GM23338 (cell line): Measurements from ENCODE around the gene DOCK2. TPM values are rescaled to one million over a fixed set of nuclear protein-coding genes. Genes with fewer than 3 reads are reported as not detected.
"Not testable (repeated sequence)": the region's sequence is repeated elsewhere in the genome, so short reads cannot be mapped to it uniquely, and the experiment has no call there.

Experiments used
- ATAC-seq: fragments of 200-7000 bp; cut with Tn5 transposase; 3 replicates; pipeline ENCODE4 v1.9.1; 2020
- DNase-seq: peaks from one replicate; pipeline ENCODE4 v3.0.0-alpha.2; 2015; ENCODE audit warnings: low spot score
- H2AFZ ChIP-seq: fragments of 200-600 bp; sonication (generic); 2 replicates; pipeline ENCODE4 v1.8.0; 2016; ENCODE audit warnings: antibody characterized with exemption, mild to moderate bottlenecking, moderate library complexity
- H3F3A ChIP-seq: fragments of 200-600 bp; sonication (generic); replicated peaks from 2 replicates; pipeline ENCODE4 v1.8.0; 2017; ENCODE audit warnings: antibody characterized with exemption, mixed run types, low read depth
- H3K27ac ChIP-seq: fragments of 200-600 bp; sonication (generic); 2 replicates; pipeline ENCODE4 v1.6.1; 2016; ENCODE audit warnings: low read depth
- H3K27me3 ChIP-seq: fragments of 200-600 bp; sonication (generic); 2 replicates; pipeline ENCODE4 v1.8.0; 2016; ENCODE audit warnings: mild to moderate bottlenecking, mixed run types, moderate library complexity; ENCODE audit not compliant: insufficient read depth
- H3K36me3 ChIP-seq: fragments of 200-600 bp; sonication (generic); 2 replicates; pipeline ENCODE4 v1.8.0; 2016; ENCODE audit warnings: mild to moderate bottlenecking; ENCODE audit not compliant: insufficient read depth
- H3K4me1 ChIP-seq: fragments of 200-600 bp; sonication (generic); 2 replicates; pipeline ENCODE4 v1.8.0; 2016; ENCODE audit warnings: mild to moderate bottlenecking, moderate library complexity; ENCODE audit not compliant: insufficient read depth
- H3K4me2 ChIP-seq: fragments of 200-600 bp; sonication (generic); 2 replicates; pipeline ENCODE4 v1.7.1; 2017; ENCODE audit warnings: mixed run types
- H3K4me3 ChIP-seq: fragments of 200-600 bp; sonication (generic); 2 replicates; pipeline ENCODE4 v1.6.1; 2016; ENCODE audit warnings: mixed run types
- H3K79me2 ChIP-seq: fragments of 200-600 bp; sonication (generic); replicated peaks from 2 replicates; pipeline ENCODE4 v1.8.0; 2017; ENCODE audit warnings: mild to moderate bottlenecking; ENCODE audit not compliant: insufficient read depth
- H3K9me2 ChIP-seq: fragments of 200-600 bp; sonication (generic); 2 replicates; pipeline ENCODE4 v1.8.0; 2017; ENCODE audit not compliant: insufficient read depth
- H4K20me1 ChIP-seq: fragments of 200-600 bp; sonication (generic); replicated peaks from 2 replicates; pipeline ENCODE4 v1.8.0; 2017; ENCODE audit warnings: mild to moderate bottlenecking; ENCODE audit not compliant: insufficient read depth
- H3K27ac Mint-ChIP-seq: 2 replicates; pipeline ENCODE4 v1.8.0; 2020; ENCODE audit warnings: inconsistent platforms, mild to moderate bottlenecking, moderate library complexity, mixed read lengths
- H3K27me3 Mint-ChIP-seq: 3 replicates; pipeline ENCODE4 v1.8.0; 2022; ENCODE audit warnings: low read depth, mild to moderate bottlenecking, moderate library complexity, mixed read lengths, inconsistent platforms; ENCODE audit not compliant: insufficient read depth, poor library complexity
- H3K36me3 Mint-ChIP-seq: 3 replicates; pipeline ENCODE4 v1.8.0; 2021; ENCODE audit warnings: low read depth, mild to moderate bottlenecking, inconsistent platforms, moderate library complexity, mixed read lengths
- H3K4me1 Mint-ChIP-seq: 3 replicates; pipeline ENCODE4 v1.8.0; 2020; ENCODE audit warnings: mild to moderate bottlenecking, inconsistent platforms, mixed read lengths
- H3K4me3 Mint-ChIP-seq: 3 replicates; pipeline ENCODE4 v1.8.0; 2021; ENCODE audit warnings: moderate library complexity, mild to moderate bottlenecking, inconsistent platforms, mixed read lengths
- H3K9me3 Mint-ChIP-seq: 3 replicates; pipeline ENCODE4 v1.8.0; 2020; ENCODE audit warnings: moderate library complexity, mild to moderate bottlenecking, inconsistent platforms, mixed read lengths
- CREB1 ChIP-seq: fragments of 250-450 bp; sonication (Bioruptor Pico); IDR thresholded peaks from 2 replicates; pipeline ENCODE4 v1.5.0; 2020; ENCODE audit warnings: low read depth, mild to moderate bottlenecking, moderate library complexity
- CTCF ChIP-seq, 2 experiments: fragments of 200-600 bp in 1 of 2; sonication (generic) in 1 of 2; conservative IDR thresholded peaks; 2 replicates each; pipeline versions ENCODE4 v1.5.1 to v1.6.1; 2016 to 2017; ENCODE audit warnings: antibody characterized with exemption in 2 of 2, low read depth in 2 of 2, mild to moderate bottlenecking in 2 of 2, moderate library complexity in 1 of 2
- ETS1 ChIP-seq: IDR thresholded peaks from 2 replicates; pipeline ENCODE4 v1.6.1; 2016; ENCODE audit warnings: antibody characterized with exemption
- EZH2 ChIP-seq: fragments of 200-600 bp; sonication (generic); IDR thresholded peaks from one replicate; pipeline ENCODE4 v1.8.0; 2017; ENCODE audit warnings: antibody characterized with exemption, mild to moderate bottlenecking, low read depth; ENCODE audit not compliant: unreplicated experiment
- EZH2phosphoT487 ChIP-seq: fragments of 200-600 bp; sonication (generic); IDR thresholded peaks from one replicate; pipeline ENCODE4 v1.8.1; 2018; ENCODE audit warnings: antibody characterized with exemption; ENCODE audit not compliant: unreplicated experiment
- JUNB ChIP-seq: IDR thresholded peaks from one replicate; pipeline ENCODE4 v1.6.1; 2016; ENCODE audit warnings: antibody characterized with exemption; ENCODE audit not compliant: unreplicated experiment
- ZNF331 ChIP-seq: fragments of 250-450 bp; sonication (Bioruptor Pico); IDR thresholded peaks from 2 replicates; pipeline ENCODE4 v1.5.0; 2020; ENCODE audit warnings: low read depth, mild to moderate bottlenecking, moderate library complexity
- ZNF462 ChIP-seq: fragments of 250-450 bp; sonication (Bioruptor Pico); IDR thresholded peaks from 2 replicates; pipeline ENCODE4 v1.5.0; 2020; ENCODE audit warnings: mild to moderate bottlenecking, moderate library complexity
- polyA plus RNA-seq: library from polyadenylated mRNA; unstranded; fragments of >200 nt; fragmentation: Nextera tagmentation; extraction: Ambion mirVana; gene quantifications from 2 replicates; pipeline ENCODE4 v1.2.1, GENCODE V29; 2016
- total RNA-seq: library from RNA; depleted of rRNA; stranded (reverse); fragments of >200 nt; shearing (Covaris generic); gene quantifications from 2 replicates; pipeline ENCODE4 v1.2.3, GENCODE V29; 2014

The DOCK2 gene
- total and polyA plus RNA-seq, 2 experiments from 2014 or later: 3.7 to 9.4 TPM

GRCh38 chr5:169657127-169657526, 20.1 kb downstream of the DOCK2 start (continued):
- no peak for TF ChIP-seq ZNF462
- TF ChIP-seq ZNF331: no peak
- TF ChIP-seq EZH2: no peak
- TF ChIP-seq JUNB: no peak
- no peak for TF ChIP-seq EZH2phosphoT487
- TF ChIP-seq ETS1: no peak
- TF ChIP-seq CTCF (conservative IDR thresholded peaks at IDR 0.05; ENCODE audit: low read depth in 2 of 2): no peak
- no peak for TF ChIP-seq CREB1 (CRISPR knock-in tag)

- H3K4me1 Mint-ChIP-seq, H3K27ac Mint-ChIP-seq, H3K9me2 ChIP-seq, H3K9me3 Mint-ChIP-seq, H3K36me3 Mint-ChIP-seq, H3K27me3 ChIP-seq, H3K27ac ChIP-seq, H4K20me1 ChIP-seq, H3K27me3 Mint-ChIP-seq, H3F3A ChIP-seq, H3K36me3 ChIP-seq, H3K79me2 ChIP-seq, H2AFZ ChIP-seq, H3K4me3 Mint-ChIP-seq, H3K4me3 ChIP-seq, ATAC-seq, H3K4me1 ChIP-seq, H3K4me2 ChIP-seq, DNase-seq: not testable (repeated sequence)
Measured at GRCh38 chr5:169662451-169662850, 25.4 kb downstream of the DOCK2 start.
